Liver (tissue), 9 donors: ENCODE results near the gene LINGO3. TPM values are rescaled to one million over a fixed set of nuclear protein-coding genes. Genes with fewer than 3 reads are reported as not detected.

ENCODE experiments used
- DNase-seq: peaks from one replicate; pipeline ENCODE4 v3.0.0-alpha.2; 2017; ENCODE audit warnings: low spot score
- H3K27ac ChIP-seq, 2 donors: one replicate each; pipeline ENCODE4 v1.7.0; 2013; ENCODE audit warnings: inconsistent platforms in 2 of 2, low read length in 2 of 2, control low read depth in 1 of 2, low read depth in 1 of 2, mild to moderate bottlenecking in 1 of 2
- H3K27me3 ChIP-seq, 4 donors: one replicate each; pipeline versions ENCODE4 v1.6.1 to v1.7.0; 2013; ENCODE audit warnings: low read length in 3 of 4, inconsistent platforms in 1 of 4, mild to moderate bottlenecking in 1 of 4, moderate library complexity in 1 of 4; ENCODE audit not compliant: control insufficient read depth in 4 of 4, insufficient read depth in 4 of 4
- H3K36me3 ChIP-seq, 4 donors: one replicate each; pipeline versions ENCODE4 v1.6.1 to v1.7.0; 2013; ENCODE audit warnings: low read length in 3 of 4, mild to moderate bottlenecking in 3 of 4, low read depth in 1 of 4, moderate library complexity in 1 of 4; ENCODE audit not compliant: control insufficient read depth in 4 of 4, insufficient read depth in 3 of 4
- H3K4me1 ChIP-seq, 4 donors: one replicate each; pipeline versions ENCODE4 v1.6.1 to v1.7.0; 2013; ENCODE audit warnings: low read length in 3 of 4, mild to moderate bottlenecking in 3 of 4, moderate library complexity in 1 of 4; ENCODE audit not compliant: control insufficient read depth in 4 of 4, insufficient read depth in 4 of 4
- H3K4me3 ChIP-seq, 3 donors: one replicate each; pipeline versions ENCODE4 v1.6.1 to v1.7.0; 2013; ENCODE audit warnings: low read length in 3 of 3, control low read depth in 1 of 3, low read depth in 1 of 3, mild to moderate bottlenecking in 1 of 3
- H3K9ac ChIP-seq, 2 donors: one replicate each; pipeline ENCODE4 v1.7.0; 2013; ENCODE audit warnings: low read length in 2 of 2, mild to moderate bottlenecking in 2 of 2, moderate library complexity in 2 of 2, control low read depth in 1 of 2, low read depth in 1 of 2
- H3K9me3 ChIP-seq, 4 donors: one replicate each; pipeline versions ENCODE4 v1.6.1 to v1.7.0; 2013; ENCODE audit warnings: low read length in 3 of 4; ENCODE audit not compliant: control insufficient read depth in 4 of 4
- ATF3 ChIP-seq: IDR thresholded peaks from 2 replicates; pipeline ENCODE4 v1.6.1; 2016; ENCODE audit warnings: antibody characterized with exemption
- CTCF ChIP-seq: fragments of 150-350 bp; IDR thresholded peaks from 2 replicates; pipeline ENCODE4 v1.5.1; 2017; ENCODE audit warnings: improper control_type of control experiment, low read depth, low read length; ENCODE audit not compliant: missing input control
- FOXA1 ChIP-seq: IDR thresholded peaks from 2 replicates; pipeline ENCODE4 v1.6.1; 2016; ENCODE audit warnings: antibody characterized with exemption
- FOXA2 ChIP-seq: IDR thresholded peaks from 2 replicates; pipeline ENCODE4 v1.6.1; 2016; ENCODE audit warnings: antibody characterized with exemption
- HNF4A ChIP-seq, 2 donors: conservative IDR thresholded peaks; 2 replicates each; pipeline ENCODE4 v1.6.1; 2016; ENCODE audit warnings: antibody characterized with exemption in 2 of 2, mild to moderate bottlenecking in 2 of 2
- JUND ChIP-seq, 2 donors: IDR thresholded peaks; 2 replicates each; pipeline ENCODE4 v1.6.1; 2016; ENCODE audit warnings: antibody characterized with exemption in 2 of 2
- MAX ChIP-seq: IDR thresholded peaks from 2 replicates; pipeline ENCODE4 v1.6.1; 2016; ENCODE audit warnings: antibody characterized with exemption
- NR2F2 ChIP-seq: IDR thresholded peaks from 2 replicates; pipeline ENCODE4 v1.6.1; 2016; ENCODE audit warnings: antibody characterized with exemption
- RAD21 ChIP-seq, 2 donors: IDR thresholded peaks; 2 replicates each; pipeline ENCODE4 v1.6.1; 2016; ENCODE audit warnings: antibody characterized with exemption in 2 of 2, mild to moderate bottlenecking in 2 of 2
- REST ChIP-seq: IDR thresholded peaks from 2 replicates; pipeline ENCODE4 v1.6.1; 2016; ENCODE audit warnings: antibody characterized with exemption, mild to moderate bottlenecking
- RXRA ChIP-seq, 2 donors: IDR thresholded peaks; 2 replicates each; pipeline ENCODE4 v1.6.1; 2017 to 2018; ENCODE audit warnings: antibody characterized with exemption in 2 of 2, mild to moderate bottlenecking in 1 of 2
- YY1 ChIP-seq: IDR thresholded peaks from 2 replicates; pipeline ENCODE4 v1.6.1; 2016; ENCODE audit warnings: antibody characterized with exemption, mild to moderate bottlenecking
- ZBTB33 ChIP-seq: IDR thresholded peaks from 2 replicates; pipeline ENCODE4 v1.6.1; 2016; ENCODE audit warnings: antibody characterized with exemption
- WGBS: extraction: QIAGEN DNeasy Blood & Tissue Kit; methylation state at CpG from one replicate; pipeline ENCODE4 v1.1.7; 2013; 5-methylcytosine and 5-hydroxymethylcytosine counted together
- polyA plus RNA-seq, 2 donors: library from polyadenylated mRNA; stranded (reverse) in 1 of 2; unstranded in 1 of 2; fragments of 200-250 nt in 1 of 2; fragments of >200 nt in 1 of 2; fragmentation: Nextera tagmentation in 1 of 2; extraction: Ambion mirVana in 1 of 2; gene quantifications; one replicate each; pipeline versions ENCODE4 v1.2.1 to v1.2.3, GENCODE V29; 2013 to 2015
- total RNA-seq, 2 donors: library from RNA; depleted of rRNA; stranded (reverse); fragments of >200 nt; gene quantifications; one replicate each; pipeline ENCODE4 v1.2.3, GENCODE V29; 2014
- donor health status: healthy.
- donor health status: healthy.
- donor health status: healthy.
- donor health status: healthy.
- donor health status: healthy.

The LINGO3 gene
- total and polyA plus RNA-seq, 4 donors = 0.02 to 0.08 (median 0.07) TPM

- Histone ChIP-seq H3K4me3 (no peak overlapping the region), H3K27me3 (no peaks in the 10 kb centered on the region), H3K36me3 (peaks cover 0 to 2% (median 0%) of the 10 kb centered on the region in 4 donors), H3K4me1 (peaks cover 14 to 28% (median 21%) of the 10 kb centered on the region in 4 donors), H3K9me3 (no peaks in the 10 kb centered on the region), H3K9ac (no peak overlapping the region), H3K27ac (no peak overlapping the region)
- DNase-seq = no peak
- TF ChIP-seq ZBTB33 = no peak
- no peak for TF ChIP-seq MAX
- no peak for TF ChIP-seq YY1
- no peak for TF ChIP-seq NR2F2
- WGBS = 77% methylated on average over 27 of the region's 27 CpGs
Observed at GRCh38 chr19:2333027-2333806, 25.3 kb upstream of the LINGO3 start.

GRCh38 chr19:2332341-2333026, 24.5 kb upstream of the LINGO3 start:
- DNase-seq = no peak
- Histone ChIP-seq H3K4me3 (no peak overlapping the region), H3K27ac (no peak overlapping the region), H3K9ac (no peak overlapping the region), H3K9me3 (no peaks in the 10 kb centered on the region), H3K36me3 (no peaks in the 10 kb centered on the region), H3K4me1 (peaks cover 16 to 32% (median 25%) of the 10 kb centered on the region in 4 donors), H3K27me3 (no peaks in the 10 kb centered on the region)
- TF ChIP-seq HNF4A (conservative IDR thresholded peaks at IDR 0.05) = no peak
- no peak for TF ChIP-seq FOXA2
- no peak for TF ChIP-seq ZBTB33
- no peak for TF ChIP-seq RAD21 (IDR thresholded peaks at IDR 0.05)
- no peak for TF ChIP-seq JUND (IDR thresholded peaks at IDR 0.05)
- no peak for TF ChIP-seq RXRA (IDR thresholded peaks at IDR 0.05)
- TF ChIP-seq YY1 = no peak
- no peak for TF ChIP-seq FOXA1
- WGBS = 78% methylated on average over 17 of the region's 17 CpGs

GRCh38 chr19:2331601-2332246, 23.8 kb upstream of the LINGO3 start:
- H3K27ac ChIP-seq = no peak overlapping the region
- H3K9me3 ChIP-seq = no peaks in the 10 kb centered on the region
- H3K4me1 ChIP-seq = peaks cover 16 to 39% (median 32%) of the 10 kb centered on the region in 4 donors
- no peak overlapping the region for H3K9ac ChIP-seq
- H3K27me3 ChIP-seq = no peaks in the 10 kb centered on the region
- H3K4me3 ChIP-seq = no peak overlapping the region
- 82% methylated on average over 12 of the region's 12 CpGs for WGBS
- DNase-seq = no peak
- no peaks in the 10 kb centered on the region for H3K36me3 ChIP-seq
- TF ChIP-seq ATF3 = no peak
- TF ChIP-seq REST = no peak
- TF ChIP-seq RAD21 (IDR thresholded peaks at IDR 0.05) = no peak
- TF ChIP-seq FOXA2 = no peak
- no peak for TF ChIP-seq CTCF
- TF ChIP-seq YY1 = no peak
